SK-N-MC (cell line): ENCODE results near the gene SERPINA1.

Source experiments
- DNase-seq: peaks from one replicate; pipeline ENCODE4 v3.0.0-alpha.2; 2011; ENCODE audit warnings: low read depth, low spot score
- H3K27ac ChIP-seq: fragments of 200-600 bp; sonication (generic); 2 replicates; pipeline ENCODE4 v1.5.1; 2016; ENCODE audit warnings: mixed run types
- H3K36me3 ChIP-seq: fragments of 200-600 bp; sonication (generic); 2 replicates; pipeline ENCODE4 v1.6.1; 2017; ENCODE audit warnings: antibody characterized with exemption, low read length, mixed read lengths; ENCODE audit not compliant: insufficient read depth
- H3K4me3 ChIP-seq: fragments of 200-600 bp; sonication (generic); 2 replicates; pipeline ENCODE4 v1.5.1; 2016
- H3K9ac ChIP-seq: fragments of 200-600 bp; sonication (generic); 2 replicates; pipeline ENCODE4 v1.8.0; 2017; ENCODE audit warnings: mixed run types, mixed read lengths; ENCODE audit not compliant: insufficient read length
- H3K9me3 ChIP-seq: fragments of 200-600 bp; sonication (generic); 2 replicates; pipeline ENCODE4 v1.6.1; 2017; ENCODE audit warnings: low read depth, mild to moderate bottlenecking, antibody characterized with exemption, low read length, moderate library complexity, mixed read lengths
- EZH2 ChIP-seq: fragments of 200-600 bp; sonication (generic); IDR thresholded peaks from one replicate; pipeline ENCODE4 v1.6.1; 2017; ENCODE audit warnings: antibody characterized with exemption
- FOXP2 ChIP-seq: optimal IDR thresholded peaks from 2 replicates; pipeline ENCODE3; 2011; ENCODE audit warnings: mild to moderate bottlenecking, moderate library complexity; ENCODE audit not compliant: insufficient read depth; ENCODE audit errors: extremely low read length, control extremely low read depth
- POLR2AphosphoS5 ChIP-seq: IDR thresholded peaks from 2 replicates; pipeline ENCODE4 v1.6.1; 2012; ENCODE audit warnings: mild to moderate bottlenecking, low read depth, low read length, borderline replicate concordance

The SERPINA1 gene

DNA sequence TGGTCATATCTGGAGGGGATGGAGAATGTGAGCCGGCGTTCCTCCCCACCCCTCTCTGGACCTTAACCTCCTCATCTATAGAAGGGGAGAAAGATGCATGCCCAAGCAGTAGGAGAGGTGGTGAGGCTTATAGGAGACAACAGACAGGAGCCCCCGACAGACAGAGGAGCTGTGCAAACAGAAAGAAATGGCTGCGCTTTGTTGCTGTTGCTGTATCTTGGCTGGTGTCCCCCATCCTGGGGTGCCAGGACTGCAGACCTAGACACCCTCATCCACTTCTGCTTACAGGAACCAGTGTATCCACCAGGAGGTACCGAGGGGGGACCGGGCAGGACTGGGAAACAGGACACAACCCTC is 397 bp downstream of the SERPINA1 start:
- Histone ChIP-seq H3K27ac (no peak overlapping the region), H3K9ac (no peak overlapping the region), H3K36me3 (no peaks in the 10 kb centered on the region), H3K9me3 (no peaks in the 10 kb centered on the region), H3K4me3 (no peak overlapping the region)
- DNase-seq: no peak
- TF ChIP-seq FOXP2: no peak
- no peak for TF ChIP-seq POLR2AphosphoS5
- TF ChIP-seq EZH2: no peak

DNA sequence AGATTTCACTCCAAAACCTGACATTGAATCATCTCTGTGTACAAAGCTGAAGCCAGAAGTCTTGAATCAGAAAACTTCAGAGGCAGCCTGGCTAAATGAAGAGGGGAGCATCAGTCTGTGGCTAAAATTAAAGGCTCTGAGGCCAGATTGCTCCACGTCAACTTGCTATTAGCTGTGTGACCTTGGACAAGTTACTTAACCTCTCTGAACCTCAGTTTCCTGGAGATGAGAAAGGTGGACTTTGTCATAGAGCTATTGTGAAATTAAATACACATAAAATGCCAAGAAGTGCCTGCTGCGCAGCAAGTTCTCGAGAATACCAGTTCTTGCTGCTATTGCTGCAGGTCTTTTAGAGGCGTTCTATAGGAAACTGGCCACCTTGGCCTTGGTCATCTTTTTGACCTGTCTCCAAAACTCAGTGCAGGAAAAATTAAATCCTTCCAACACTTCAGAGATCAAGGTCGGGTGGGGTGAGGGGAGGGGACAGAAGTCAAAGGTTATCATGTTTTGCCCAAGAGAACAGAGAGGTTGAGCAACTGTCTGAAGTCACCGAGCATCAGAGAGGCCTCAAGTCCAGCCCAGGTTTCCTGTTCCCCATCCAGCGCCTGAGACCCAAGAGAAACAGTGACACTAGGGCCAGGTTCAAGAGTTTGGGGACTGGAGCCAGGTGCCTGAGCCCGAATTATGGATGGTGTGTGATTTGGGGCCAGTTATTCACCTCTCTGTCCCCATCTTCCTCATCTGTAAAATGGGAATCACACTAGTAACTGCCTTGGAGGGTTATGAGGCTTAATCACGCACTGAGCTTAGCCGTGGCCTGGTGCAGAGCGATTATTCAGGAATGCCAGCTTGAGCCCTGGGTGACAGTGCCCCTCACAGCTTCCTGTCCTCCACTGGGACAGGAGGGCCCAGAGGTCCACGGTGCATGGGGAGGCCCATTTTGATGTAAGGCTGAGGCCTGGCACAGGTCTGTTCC is 1.1 kb downstream of the SERPINA1 start:
- Histone ChIP-seq H3K27ac (no peak overlapping the region), H3K36me3 (no peaks in the 10 kb centered on the region), H3K9ac (no peak overlapping the region), H3K4me3 (no peak overlapping the region), H3K9me3 (no peaks in the 10 kb centered on the region)
- no peak for TF ChIP-seq EZH2
- no peak for TF ChIP-seq FOXP2
- no peak for TF ChIP-seq POLR2AphosphoS5
- DNase-seq: no peak

GRCh38 chr14:94386085-94387031 is 2.0 kb downstream of the SERPINA1 start:
- Histone ChIP-seq H3K9ac (no peak overlapping the region), H3K9me3 (no peaks in the 10 kb centered on the region), H3K36me3 (no peaks in the 10 kb centered on the region), H3K4me3 (no peak overlapping the region), H3K27ac (no peak overlapping the region)
- no peak for TF ChIP-seq POLR2AphosphoS5
- TF ChIP-seq FOXP2: no peak
- no peak for TF ChIP-seq EZH2
- DNase-seq: no peak

- DNase-seq: no peak
Observed at GRCh38 chr14:94385553-94386057, 2.8 kb downstream of the SERPINA1 start.

GRCh38 chr14:94384342-94384741 is 4.1 kb downstream of the SERPINA1 start:
- H3K4me3 ChIP-seq: no peak overlapping the region
- no peak overlapping the region for H3K27ac ChIP-seq
- H3K9me3 ChIP-seq: no peaks in the 10 kb centered on the region
- no peaks in the 10 kb centered on the region for H3K36me3 ChIP-seq
- DNase-seq: no peak
- TF ChIP-seq EZH2: no peak
- TF ChIP-seq FOXP2: no peak
- TF ChIP-seq POLR2AphosphoS5: no peak
- no peak overlapping the region for H3K9ac ChIP-seq

More at GRCh38 chr14:94385553-94386057, 2.8 kb downstream of the SERPINA1 start:
- TF ChIP-seq FOXP2 (no peak), POLR2AphosphoS5 (no peak), EZH2 (no peak)
- Histone ChIP-seq H3K36me3 (no peaks in the 10 kb centered on the region), H3K27ac (no peak overlapping the region), H3K9me3 (no peaks in the 10 kb centered on the region), H3K9ac (no peak overlapping the region), H3K4me3 (no peak overlapping the region)

DNA sequence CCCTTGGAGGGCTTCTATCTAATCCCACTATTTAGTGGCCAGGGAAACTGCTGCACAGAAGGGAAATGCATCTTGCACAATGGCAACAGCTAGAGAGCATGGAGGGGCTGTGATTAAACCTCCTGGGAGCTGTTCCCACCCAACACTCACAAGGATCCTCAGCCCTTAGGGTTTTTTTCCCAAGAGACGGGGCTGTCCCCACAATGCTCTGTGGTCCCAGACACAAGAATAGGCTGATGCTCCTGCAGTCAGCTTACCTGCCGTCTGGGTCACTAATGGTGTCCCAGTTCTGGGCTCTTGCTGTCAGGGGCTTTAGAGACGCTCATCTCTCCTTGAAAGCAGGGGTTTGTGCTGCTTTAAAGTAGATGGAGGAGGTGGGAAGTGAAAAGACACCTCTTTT is 4.6 kb downstream of the SERPINA1 start:
- Histone ChIP-seq H3K9me3 (no peaks in the 10 kb centered on the region), H3K9ac (no peak overlapping the region), H3K36me3 (no peaks in the 10 kb centered on the region), H3K4me3 (no peak overlapping the region), H3K27ac (no peak overlapping the region)
- no peak for DNase-seq
- TF ChIP-seq FOXP2 (no peak), POLR2AphosphoS5 (no peak), EZH2 (no peak)

DNA sequence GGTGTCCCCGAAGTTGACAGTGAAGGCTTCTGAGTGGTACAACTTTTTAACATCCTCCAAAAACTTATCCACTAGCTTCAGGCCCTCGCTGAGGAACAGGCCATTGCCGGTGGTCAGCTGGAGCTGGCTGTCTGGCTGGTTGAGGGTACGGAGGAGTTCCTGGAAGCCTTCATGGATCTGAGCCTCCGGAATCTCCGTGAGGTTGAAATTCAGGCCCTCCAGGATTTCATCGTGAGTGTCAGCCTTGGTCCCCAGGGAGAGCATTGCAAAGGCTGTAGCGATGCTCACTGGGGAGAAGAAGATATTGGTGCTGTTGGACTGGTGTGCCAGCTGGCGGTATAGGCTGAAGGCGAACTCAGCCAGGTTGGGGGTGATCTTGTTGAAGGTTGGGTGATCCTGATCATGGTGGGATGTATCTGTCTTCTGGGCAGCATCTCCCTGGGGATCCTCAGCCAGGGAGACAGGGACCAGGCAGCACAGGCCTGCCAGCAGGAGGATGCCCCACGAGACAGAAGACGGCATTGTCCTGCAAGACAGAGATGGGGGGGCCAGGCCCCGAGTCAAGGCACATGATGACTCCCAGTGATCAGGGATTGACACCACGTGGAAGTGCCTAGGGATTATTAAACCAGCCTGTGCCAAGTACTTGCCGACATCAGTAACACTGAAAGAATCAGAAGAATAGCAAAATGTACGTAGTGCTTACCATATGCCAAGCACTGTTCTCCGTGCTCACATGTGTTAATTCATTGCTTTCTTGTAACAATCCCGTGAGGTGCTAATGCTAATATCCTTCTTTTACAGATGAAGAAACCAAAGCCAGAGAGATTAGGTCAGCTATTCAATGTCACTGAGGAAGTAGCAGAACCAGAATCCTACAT is 5.4 kb downstream of the SERPINA1 start:
- Histone ChIP-seq H3K4me3 (no peak overlapping the region), H3K36me3 (no peaks in the 10 kb centered on the region), H3K9ac (no peak overlapping the region), H3K27ac (no peak overlapping the region), H3K9me3 (no peaks in the 10 kb centered on the region)
- no peak for DNase-seq
- no peak for TF ChIP-seq FOXP2
- no peak for TF ChIP-seq POLR2AphosphoS5
- no peak for TF ChIP-seq EZH2
